ENCODE data around the gene KAT7.

The KAT7 gene

GRCh38 chr17:49788478-49789242 is at the start of gene KAT7:
KAT7 (plus strand) TSS chr17:49788681; CDS start chr17:49788835, 154 bp downstream.
- TF ChIP-seq, protein P1, sequence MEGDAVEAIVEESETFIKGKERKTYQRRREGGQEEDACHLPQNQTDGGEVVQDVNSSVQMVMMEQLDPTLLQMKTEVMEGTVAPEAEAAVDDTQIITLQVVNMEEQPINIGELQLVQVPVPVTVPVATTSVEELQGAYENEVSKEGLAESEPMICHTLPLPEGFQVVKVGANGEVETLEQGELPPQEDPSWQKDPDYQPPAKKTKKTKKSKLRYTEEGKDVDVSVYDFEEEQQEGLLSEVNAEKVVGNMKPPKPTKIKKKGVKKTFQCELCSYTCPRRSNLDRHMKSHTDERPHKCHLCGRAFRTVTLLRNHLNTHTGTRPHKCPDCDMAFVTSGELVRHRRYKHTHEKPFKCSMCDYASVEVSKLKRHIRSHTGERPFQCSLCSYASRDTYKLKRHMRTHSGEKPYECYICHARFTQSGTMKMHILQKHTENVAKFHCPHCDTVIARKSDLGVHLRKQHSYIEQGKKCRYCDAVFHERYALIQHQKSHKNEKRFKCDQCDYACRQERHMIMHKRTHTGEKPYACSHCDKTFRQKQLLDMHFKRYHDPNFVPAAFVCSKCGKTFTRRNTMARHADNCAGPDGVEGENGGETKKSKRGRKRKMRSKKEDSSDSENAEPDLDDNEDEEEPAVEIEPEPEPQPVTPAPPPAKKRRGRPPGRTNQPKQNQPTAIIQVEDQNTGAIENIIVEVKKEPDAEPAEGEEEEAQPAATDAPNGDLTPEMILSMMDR (IDR thresholded peaks at IDR 0.05), result no peak

- TF ChIP-seq, protein P1 (IDR thresholded peaks at IDR 0.05), result no peak
Measured at GRCh38 chr17:49739641-49740271, 48.7 kb upstream of the KAT7 start.

DNA sequence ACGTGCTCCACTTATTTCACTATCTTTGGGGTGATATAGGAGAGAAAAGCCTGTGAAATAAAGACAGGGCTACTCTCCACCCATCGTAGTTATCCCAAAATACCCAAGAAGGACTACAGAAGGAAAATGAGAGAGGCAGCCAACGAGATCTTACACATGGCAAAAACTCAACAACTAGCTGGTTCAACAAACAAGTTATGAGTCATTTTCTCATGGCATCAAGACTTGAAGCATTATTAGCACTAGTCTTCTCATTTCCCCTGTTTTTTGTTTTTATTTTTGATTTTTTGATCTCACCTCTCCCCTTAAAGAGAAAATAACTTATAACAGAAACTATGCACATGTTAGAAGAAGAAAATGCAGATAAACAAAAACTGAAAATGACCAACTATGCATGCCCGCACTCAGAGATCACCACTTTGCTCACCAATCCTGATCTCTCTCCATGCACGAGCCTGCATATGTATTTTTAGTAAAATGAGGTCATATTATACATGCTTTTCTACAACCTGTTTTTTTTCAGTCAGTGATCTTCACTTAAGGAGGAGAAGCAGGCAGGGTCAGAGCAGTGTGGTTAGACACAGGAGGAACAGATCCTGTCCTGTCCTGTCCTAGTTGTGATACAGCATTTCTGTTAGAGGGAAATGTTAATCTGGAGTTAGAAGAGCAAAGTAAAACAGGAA is 47.3 kb upstream of the KAT7 start:
- TF ChIP-seq, protein P1 (IDR thresholded peaks at IDR 0.05), result no peak

DNA sequence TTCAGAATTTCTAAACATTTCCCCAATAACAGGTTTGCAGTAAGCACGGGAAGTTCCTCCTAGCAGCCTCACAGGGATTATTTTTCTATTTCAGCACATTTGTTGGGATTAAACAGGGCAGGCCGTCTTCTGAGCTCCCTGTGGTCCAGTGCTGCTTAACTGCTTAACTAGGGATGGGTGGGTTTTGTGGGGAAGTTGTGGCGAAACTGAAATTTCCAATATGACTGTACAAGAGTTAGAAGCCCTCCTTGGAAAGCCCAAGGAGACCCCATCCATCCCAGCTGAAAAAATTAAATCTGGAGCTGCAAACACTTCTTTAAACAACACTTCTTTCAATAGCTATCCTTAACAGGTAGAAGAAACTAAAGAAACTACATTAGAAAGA is 46.8 kb upstream of the KAT7 start:
- TF ChIP-seq, protein P1 (IDR thresholded peaks at IDR 0.05), result no peak

- TF ChIP-seq, protein P1 (IDR thresholded peaks at IDR 0.05), result no peak
Measured at GRCh38 chr17:49742166-49742638, 46.3 kb upstream of the KAT7 start.

- TF ChIP-seq, protein P1 (IDR thresholded peaks at IDR 0.05), result no peak
Measured at GRCh38 chr17:49745175-49746139, 43.0 kb upstream of the KAT7 start.

Data from LNCAP (cell line).